Hepatocyte (in vitro differentiated cells): ENCODE results near the gene SARDH. TPM values are rescaled to one million over a fixed set of nuclear protein-coding genes. Genes with fewer than 3 reads are reported as not detected.

Experiments
- DNase-seq: peaks from one replicate; pipeline ENCODE4 v3.0.0-alpha.2; 2016; ENCODE audit warnings: low spot score
- H2AFZ ChIP-seq: fragments of 200-600 bp; sonication (generic); 2 replicates; pipeline ENCODE4 v1.6.0; 2016; ENCODE audit warnings: antibody characterized with exemption, mild to moderate bottlenecking
- H3K27ac ChIP-seq: fragments of 200-600 bp; sonication (generic); 2 replicates; pipeline ENCODE4 v1.5.1; 2016; ENCODE audit warnings: mild to moderate bottlenecking
- H3K27me3 ChIP-seq: fragments of 200-600 bp; sonication (generic); 2 replicates; pipeline ENCODE4 v1.6.1; 2016
- H3K36me3 ChIP-seq: fragments of 200-600 bp; sonication (generic); replicated peaks from 2 replicates; pipeline ENCODE4 v1.5.1; 2016; ENCODE audit warnings: low read depth; ENCODE audit not compliant: insufficient read depth
- H3K4me1 ChIP-seq: fragments of 200-600 bp; sonication (generic); 2 replicates; pipeline ENCODE4 v1.5.1; 2016; ENCODE audit warnings: mild to moderate bottlenecking, moderate library complexity; ENCODE audit not compliant: insufficient read depth
- H3K4me2 ChIP-seq: fragments of 200-600 bp; sonication (generic); 2 replicates; pipeline ENCODE4 v1.6.0; 2016
- H3K4me3 ChIP-seq: fragments of 200-600 bp; sonication (generic); 2 replicates; pipeline ENCODE4 v1.5.1; 2016; ENCODE audit warnings: mild to moderate bottlenecking
- H3K79me2 ChIP-seq: fragments of 200-600 bp; sonication (generic); 2 replicates; pipeline ENCODE4 v1.6.0; 2017; ENCODE audit warnings: mild to moderate bottlenecking
- H3K9me2 ChIP-seq: fragments of 200-600 bp; sonication (generic); replicated peaks from 2 replicates; pipeline ENCODE4 v1.6.0; 2017; ENCODE audit warnings: mild to moderate bottlenecking; ENCODE audit not compliant: insufficient read depth
- H3K9me3 ChIP-seq: fragments of 200-600 bp; sonication (generic); 2 replicates; pipeline ENCODE4 v1.5.1; 2016; ENCODE audit warnings: low read depth, mild to moderate bottlenecking
- H4K20me1 ChIP-seq: fragments of 200-600 bp; sonication (generic); 2 replicates; pipeline ENCODE4 v1.6.0; 2016; ENCODE audit warnings: mild to moderate bottlenecking; ENCODE audit not compliant: insufficient read depth, poor library complexity, severe bottlenecking
- CTCF ChIP-seq: fragments of 200-600 bp; sonication (generic); IDR thresholded peaks from 2 replicates; pipeline ENCODE4 v1.5.1; 2016; ENCODE audit warnings: antibody characterized with exemption, mild to moderate bottlenecking; ENCODE audit not compliant: poor library complexity
- EZH2 ChIP-seq: fragments of 200-600 bp; sonication (generic); IDR thresholded peaks from 2 replicates; pipeline ENCODE4 v1.6.1; 2016; ENCODE audit warnings: antibody characterized with exemption, mild to moderate bottlenecking, borderline replicate concordance
- EZH2phosphoT487 ChIP-seq: fragments of 200-600 bp; sonication (generic); IDR thresholded peaks from one replicate; pipeline ENCODE4 v1.6.1; 2018; ENCODE audit warnings: antibody characterized with exemption, mild to moderate bottlenecking, low read depth, moderate library complexity; ENCODE audit not compliant: unreplicated experiment, severe bottlenecking
- WGBS: methylation state at CpG from one replicate; pipeline ENCODE4 v1.1.6; 2016; ENCODE audit warnings: low lambda C conversion rate; ENCODE audit errors: missing lambda C conversion rate; 5-methylcytosine and 5-hydroxymethylcytosine counted together
- polyA plus RNA-seq: library from polyadenylated mRNA; unstranded; fragments of >200 nt; fragmentation: Nextera tagmentation; extraction: Ambion mirVana; gene quantifications from 2 replicates; pipeline ENCODE4 v1.2.1, GENCODE V29; 2016
- total RNA-seq: library from RNA; depleted of rRNA; stranded (reverse); fragments of >200 nt; gene quantifications from 2 replicates; pipeline ENCODE4 v1.2.3, GENCODE V29; 2014

The SARDH gene
- total and polyA plus RNA-seq, 2 experiments from 2014 or later: 7.5 to 9.8 TPM

DNA sequence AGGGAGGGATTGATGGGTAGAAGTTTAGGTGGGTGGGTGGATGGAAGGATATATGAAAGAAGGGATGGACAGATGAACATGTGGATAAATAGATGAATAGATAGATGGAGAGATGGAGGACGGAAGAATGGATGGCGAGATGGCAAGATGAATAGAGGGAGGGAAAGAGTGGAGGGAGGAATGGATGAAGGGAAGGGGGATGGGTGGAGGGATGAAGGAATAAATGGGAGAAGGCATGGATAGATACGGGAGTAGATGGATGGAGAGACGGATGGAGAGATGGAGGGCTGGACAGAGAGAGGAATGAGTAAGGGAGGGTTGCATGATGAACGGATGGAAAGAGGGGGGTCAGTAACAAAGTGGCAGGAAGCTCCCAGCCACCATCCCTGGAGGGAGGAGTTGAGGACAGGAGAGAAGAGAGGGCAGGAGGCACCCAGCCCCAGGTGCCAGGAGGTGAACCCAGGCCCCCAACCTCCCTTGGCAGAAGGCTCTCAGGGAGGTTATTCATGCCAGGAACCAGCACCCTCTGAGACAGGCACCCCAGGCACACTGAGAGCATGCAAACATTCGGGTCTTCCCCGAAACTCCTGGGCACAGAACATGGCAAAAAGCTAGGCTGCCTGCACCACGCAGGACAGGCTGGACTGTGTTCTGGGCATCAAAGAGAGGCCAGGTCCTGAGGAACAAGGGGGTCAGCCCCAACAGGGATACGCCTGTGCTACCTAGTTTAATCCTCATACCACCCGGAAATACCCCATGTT lies 9.1 kb downstream of the SARDH start:
- H3K36me3 ChIP-seq: no peaks in the 10 kb centered on the region
- DNase-seq: no peak
- no peaks in the 10 kb centered on the region for H3K9me2 ChIP-seq
- H3K4me1 ChIP-seq: no peaks in the 10 kb centered on the region
- H3K4me2 ChIP-seq: no peak overlapping the region
- no peaks in the 10 kb centered on the region for H3K79me2 ChIP-seq
- H4K20me1 ChIP-seq: no peaks in the 10 kb centered on the region
- 88% methylated on average over 8 of the region's 10 CpGs for WGBS
- H3K4me3 ChIP-seq: no peak overlapping the region
- H3K27me3 ChIP-seq: no peaks in the 10 kb centered on the region
- H2AFZ ChIP-seq: no peak overlapping the region
- TF ChIP-seq EZH2phosphoT487 (no peak), CTCF (no peak), EZH2 (no peak)
- no peak overlapping the region for H3K27ac ChIP-seq
- no peaks in the 10 kb centered on the region for H3K9me3 ChIP-seq

DNA sequence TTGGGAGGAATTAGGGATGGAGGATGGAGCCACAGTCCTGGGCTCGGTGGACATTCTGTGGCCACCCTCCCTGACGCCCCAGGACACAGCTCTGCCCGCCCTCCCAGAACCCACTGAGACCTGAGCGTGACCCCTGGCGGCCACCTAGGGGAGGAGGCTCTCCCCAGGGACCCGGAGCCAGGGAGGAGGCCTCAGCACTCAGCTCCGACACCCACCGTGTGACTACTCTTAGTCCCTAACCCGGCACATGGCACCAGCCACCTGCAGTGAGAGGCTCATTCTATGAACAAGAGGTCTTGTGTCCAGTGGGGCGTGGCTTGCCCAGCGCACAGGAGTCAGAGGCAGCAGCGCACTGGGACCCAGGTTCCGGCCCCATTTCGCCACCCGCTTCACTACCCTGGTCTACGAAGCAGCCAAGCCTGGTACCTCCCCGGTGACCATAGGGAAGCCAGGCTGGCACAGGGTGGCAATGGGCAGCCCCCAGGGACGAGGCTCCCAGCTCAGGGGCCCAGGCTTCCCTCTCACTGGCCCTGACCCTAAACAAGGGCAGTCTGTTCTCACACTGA lies 10.2 kb downstream of the SARDH start:
- Histone ChIP-seq H3K4me1 (no peaks in the 10 kb centered on the region), H3K36me3 (no peaks in the 10 kb centered on the region), H3K27me3 (no peaks in the 10 kb centered on the region), H4K20me1 (no peaks in the 10 kb centered on the region), H3K27ac (no peak overlapping the region), H3K9me3 (no peaks in the 10 kb centered on the region), H3K79me2 (no peaks in the 10 kb centered on the region), H3K9me2 (no peaks in the 10 kb centered on the region), H2AFZ (no peak overlapping the region), H3K4me2 (no peak overlapping the region), H3K4me3 (no peak overlapping the region)
- DNase-seq: no peak
- TF ChIP-seq CTCF: no peak
- TF ChIP-seq EZH2: no peak
- TF ChIP-seq EZH2phosphoT487: no peak
- 91% methylated on average over 18 of the region's 18 CpGs for WGBS

DNA sequence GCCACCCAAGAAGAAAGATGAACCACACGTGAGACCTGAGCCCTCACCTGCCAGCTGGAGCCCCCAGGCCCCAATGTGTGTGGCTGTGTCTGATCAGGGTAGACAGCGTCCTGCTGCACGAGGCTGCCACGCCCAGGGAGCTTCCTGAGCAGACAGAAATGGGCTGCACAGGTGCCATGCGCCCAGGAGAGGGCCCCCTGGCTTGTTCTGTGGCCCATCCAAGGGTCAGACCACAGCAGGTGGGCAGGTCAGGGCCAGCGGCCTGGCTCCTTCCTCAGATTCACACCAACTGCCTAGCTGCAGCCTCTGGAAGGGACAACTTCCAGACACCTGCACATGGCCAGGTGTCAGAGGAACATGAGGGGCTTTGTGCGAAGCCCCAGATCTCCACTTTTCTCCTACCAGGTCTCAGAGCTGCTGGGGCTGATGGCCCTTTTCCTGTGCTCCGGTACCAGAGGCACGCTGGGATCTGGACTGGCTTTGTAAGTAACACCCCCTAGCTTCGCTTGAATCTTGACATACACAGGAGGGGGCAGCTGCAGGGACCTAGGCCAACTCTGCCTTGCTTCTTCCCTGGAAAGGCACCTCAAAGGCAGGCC lies 10.8 kb downstream of the SARDH start:
- H4K20me1 ChIP-seq: no peaks in the 10 kb centered on the region
- no peaks in the 10 kb centered on the region for H3K4me1 ChIP-seq
- H3K79me2 ChIP-seq: no peaks in the 10 kb centered on the region
- no peaks in the 10 kb centered on the region for H3K9me3 ChIP-seq
- TF ChIP-seq EZH2 (no peak), EZH2phosphoT487 (no peak), CTCF (peak; percentile 9)
- no peaks in the 10 kb centered on the region for H3K36me3 ChIP-seq
- no peak overlapping the region for H3K27ac ChIP-seq
- no peaks in the 10 kb centered on the region for H3K27me3 ChIP-seq
- DNase-seq: peak; percentile 13
- H3K4me2 ChIP-seq: no peak overlapping the region
- H3K4me3 ChIP-seq: no peak overlapping the region
- whole genome bisulfite sequencing: 72% methylated on average over 10 of the region's 10 CpGs
- H2AFZ ChIP-seq: no peak overlapping the region
- no peaks in the 10 kb centered on the region for H3K9me2 ChIP-seq
